Cortex of kidney (tissue), 1 donor: ENCODE results near the gene SGSM1.
A peak's percentile ranks its signal among the peaks of the same experiment; 100 is the strongest.

Source experiments
- DNase-seq: peaks from one replicate; lab custom pipeline; 2025; lab: John Stamatoyannopoulos, UW

SGSM1 gene

GRCh38 chr22:24951942-24952836, 146.2 kb downstream of the SGSM1 start, which contains the start of gene KIAA1671:
KIAA1671 (plus strand) TSS chr22:24952716; CDS start chr22:25028000, 75,284 bp downstream.
- DNase-seq: peak; percentile 64

GRCh38 chr22:24952837-24953383, 146.9 kb downstream of the SGSM1 start:
- DNase-seq: no peak

- no peak for DNase-seq
These were observed 147.5 kb downstream of the SGSM1 start for GRCh38 chr22:24953384-24954113.

GRCh38 chr22:24954114-24954463, 148.1 kb downstream of the SGSM1 start:
- DNase-seq: no peak

- no peak for DNase-seq
These were observed 148.8 kb downstream of the SGSM1 start for GRCh38 chr22:24954856-24955255.

GRCh38 chr22:24957043-24957442, 151.0 kb downstream of the SGSM1 start:
- no peak for DNase-seq

GRCh38 chr22:24961217-24961844, 155.3 kb downstream of the SGSM1 start:
- no peak for DNase-seq

- no peak for DNase-seq
These were observed 156.1 kb downstream of the SGSM1 start for GRCh38 chr22:24962094-24962493.

- DNase-seq: no peak
These were observed 156.8 kb downstream of the SGSM1 start for GRCh38 chr22:24962835-24963234.

GRCh38 chr22:24964441-24964840, 158.4 kb downstream of the SGSM1 start:
- DNase-seq: no peak

GRCh38 chr22:24965822-24966626, 160.0 kb downstream of the SGSM1 start:
- DNase-seq: no peak

GRCh38 chr22:24968066-24968561, 162.1 kb downstream of the SGSM1 start:
- no peak for DNase-seq

GRCh38 chr22:24969560-24970301, 163.7 kb downstream of the SGSM1 start:
- no peak for DNase-seq

GRCh38 chr22:24972369-24972768, 166.4 kb downstream of the SGSM1 start:
- DNase-seq: no peak

GRCh38 chr22:24973872-24974271, 167.9 kb downstream of the SGSM1 start:
- DNase-seq: no peak

- DNase-seq: no peak
These were observed 169.2 kb downstream of the SGSM1 start for GRCh38 chr22:24975125-24975640.

GRCh38 chr22:24975813-24976341, 169.9 kb downstream of the SGSM1 start:
- DNase-seq: no peak

- DNase-seq: no peak
These were observed 170.6 kb downstream of the SGSM1 start for GRCh38 chr22:24976442-24977218.
